K562 (cell line): ENCODE results near the gene NMRK2. TPM values are rescaled to one million over a fixed set of nuclear protein-coding genes. Genes with fewer than 3 reads are reported as not detected.
"Not testable (repeated sequence)": the region's sequence is repeated elsewhere in the genome, so short reads cannot be mapped to it uniquely, and the experiment has no call there.

Experiments
- ATAC-seq: fragments of 200-7000 bp; cut with Tn5 transposase; 3 replicates; pipeline ENCODE4 v1.9.1; 2020; ENCODE audit warnings: moderate library complexity
- BruUV-seq: library from RNA; stranded (reverse); fragments of 400-500 nt; replicated peaks from 2 replicates; lab custom pipeline; 2021; lab: Mats Ljungman, UMichigan
- CTCF ChIA-PET: fragments of 300-600 bp; formaldehyde crosslinking; extraction: SDS; loops from one replicate; lab custom pipeline; 2021; ENCODE audit warnings: low intra/inter-chr PET ratio; lab: Yijun Ruan, JAX
- POLR2A ChIA-PET: fragments of 300-600, 350-650 bp; sonication (Branson Sonifier 250); formaldehyde crosslinking; extraction: SDS; loops from one replicate; lab custom pipeline; 2021; ENCODE audit warnings: antibody characterized with exemption, inconsistent platforms; lab: Yijun Ruan, JAX
- DNase-seq, 4 experiments: peaks; one replicate each; pipeline versions ENCODE4 v3.0.0 to v3.0.0-alpha.2; 2011 to 2018; ENCODE audit warnings: low spot score in 3 of 4, mixed read lengths in 3 of 4; ENCODE audit errors: extremely low read depth in 1 of 4
- FAIRE-seq: peaks from 2 replicates; lab custom pipeline; 2011; peaks lifted over from hg19 to GRCh38; lab: Jason Lieb, UNC
- H2AFZ ChIP-seq: 2 replicates; pipeline ENCODE4 v1.6.0; 2011; ENCODE audit warnings: low read depth, low read length, control low read depth, inconsistent platforms
- H3K27ac ChIP-seq: fragments of 200-600 bp; 3 replicates; pipeline ENCODE4 v1.8.0; 2011; ENCODE audit warnings: low read depth, mild to moderate bottlenecking, control low read depth, inconsistent platforms, low read length, moderate library complexity, mixed read lengths; ENCODE audit errors: extremely low read depth
- H3K27me3 ChIP-seq, 2 experiments: fragments of 300-600 bp in 1 of 2; 2 replicates in 1 of 2; 3 replicates in 1 of 2; pipeline versions ENCODE4 v1.6.0 to v1.8.0; 2011; ENCODE audit warnings: inconsistent platforms in 2 of 2, low read length in 2 of 2, mild to moderate bottlenecking in 1 of 2, mixed read lengths in 1 of 2, moderate library complexity in 1 of 2; ENCODE audit not compliant: control insufficient read depth in 2 of 2, insufficient read depth in 2 of 2
- H3K36me3 ChIP-seq: fragments of 300-600 bp; 3 replicates; pipeline ENCODE4 v1.8.0; 2011; ENCODE audit warnings: mild to moderate bottlenecking, low read length, inconsistent platforms; ENCODE audit not compliant: control insufficient read depth, insufficient read depth
- H3K4me1 ChIP-seq, 2 experiments: fragments of 200-600 bp in 1 of 2; replicated peaks in 1 of 2; 2 replicates in 1 of 2; 3 replicates in 1 of 2; pipeline versions ENCODE4 v1.5.1 to v1.8.0; 2011; ENCODE audit warnings: inconsistent platforms in 2 of 2, low read length in 2 of 2, mild to moderate bottlenecking in 1 of 2, mixed read lengths in 1 of 2, moderate library complexity in 1 of 2; ENCODE audit not compliant: control insufficient read depth in 2 of 2, insufficient read depth in 2 of 2
- H3K4me2 ChIP-seq: 2 replicates; pipeline ENCODE4 v1.6.1; 2011; ENCODE audit warnings: low read length, control low read depth, inconsistent platforms, mixed read lengths; ENCODE audit not compliant: insufficient read depth
- H3K4me3 ChIP-seq: fragments of 200-600 bp; sonication (generic), shearing (Covaris generic); 2 replicates; pipeline ENCODE4 v1.5.1; 2016; ENCODE audit warnings: control low read depth, inconsistent platforms
- H3K79me2 ChIP-seq: fragments of 200-600 bp; 3 replicates; pipeline ENCODE4 v1.8.0; 2011; ENCODE audit warnings: low read length, inconsistent platforms; ENCODE audit not compliant: control insufficient read depth, insufficient read depth
- H3K9ac ChIP-seq, 2 experiments: 2 replicates each; pipeline versions ENCODE4 v1.6.0 to v1.6.1; 2011; ENCODE audit warnings: low read depth in 2 of 2, low read length in 2 of 2, control low read depth in 1 of 2, inconsistent platforms in 1 of 2, mild to moderate bottlenecking in 1 of 2, mixed read lengths in 1 of 2; ENCODE audit not compliant: insufficient read depth in 1 of 2
- H3K9me1 ChIP-seq: one replicate; pipeline ENCODE4 v1.6.0; 2011; ENCODE audit warnings: inconsistent platforms, mild to moderate bottlenecking, low read length, moderate library complexity; ENCODE audit not compliant: control insufficient read depth, insufficient read depth
- H3K9me3 ChIP-seq: replicated peaks from 2 replicates; pipeline ENCODE4 v1.5.1; 2011; ENCODE audit warnings: low read depth, low read length, inconsistent platforms; ENCODE audit not compliant: control insufficient read depth, insufficient read depth
- H4K20me1 ChIP-seq: replicated peaks from 2 replicates; pipeline ENCODE4 v1.6.1; 2011; ENCODE audit warnings: low read length, inconsistent platforms, mixed read lengths; ENCODE audit not compliant: control insufficient read depth, insufficient read depth
- ADNP ChIP-seq: fragments of 200-800 bp; sonication (Bioruptor generic); IDR thresholded peaks from 2 replicates; pipeline ENCODE4 v1.6.1; 2016; ENCODE audit warnings: missing genetic modification characterization, missing compliant biosample characterization
- ETV5 ChIP-seq: sonication (generic); formaldehyde crosslinking; IDR thresholded peaks from 2 replicates; pipeline ENCODE4 v1.4.0; 2020; ENCODE audit warnings: low read depth, mild to moderate bottlenecking, missing genetic modification reagents
- HDAC1 ChIP-seq, 2 experiments: fragments of 450-650 bp; IDR thresholded peaks; 2 replicates each; pipeline ENCODE4 v1.6.1; 2016 to 2017; ENCODE audit warnings: inconsistent platforms in 1 of 2, mild to moderate bottlenecking in 1 of 2, moderate library complexity in 1 of 2
- HDAC2 ChIP-seq: fragments of 450-650 bp; IDR thresholded peaks from 2 replicates; pipeline ENCODE4 v1.6.1; 2016; ENCODE audit warnings: mild to moderate bottlenecking
- KDM1A ChIP-seq, 2 experiments: fragments of 450-650 bp; IDR thresholded peaks; 2 replicates each; pipeline ENCODE4 v1.6.1; 2016; ENCODE audit warnings: mild to moderate bottlenecking in 2 of 2
- MIER1 ChIP-seq: fragments of 450-650 bp; IDR thresholded peaks from 2 replicates; pipeline ENCODE4 v1.6.1; 2016; ENCODE audit warnings: antibody characterized with exemption, mild to moderate bottlenecking, low read depth
- RCOR1 ChIP-seq, 2 experiments: IDR thresholded peaks; 2 replicates each; pipeline ENCODE4 v1.6.1; 2012; ENCODE audit warnings: low read depth in 2 of 2, low read length in 2 of 2, borderline replicate concordance in 1 of 2, improper control_type of control experiment in 1 of 2
- SMARCA5 ChIP-seq: fragments of 450-650 bp; IDR thresholded peaks from 2 replicates; pipeline ENCODE4 v1.6.1; 2016
- TRIM28 ChIP-seq: fragments of 450-650 bp; IDR thresholded peaks from 2 replicates; pipeline ENCODE4 v1.6.1; 2017
- ZFP91 ChIP-seq: sonication (generic); formaldehyde crosslinking; IDR thresholded peaks from 2 replicates; pipeline ENCODE4 v1.8.0; 2022; ENCODE audit warnings: mild to moderate bottlenecking, missing genetic modification reagents
- ZFX ChIP-seq: sonication (generic); formaldehyde crosslinking; IDR thresholded peaks from 2 replicates; pipeline ENCODE4 v1.8.0; 2022; ENCODE audit warnings: mild to moderate bottlenecking, missing genetic modification reagents, moderate library complexity
- ZNF121 ChIP-seq: sonication (generic); formaldehyde crosslinking; conservative IDR thresholded peaks from 2 replicates; pipeline ENCODE4 v1.8.0; 2022; ENCODE audit warnings: missing genetic modification reagents
- ZNF766 ChIP-seq: fragments of 200-800 bp; sonication (Bioruptor generic); conservative IDR thresholded peaks from 2 replicates; pipeline ENCODE4 v1.6.1; 2016; ENCODE audit warnings: missing genetic modification characterization, missing compliant biosample characterization
- WGBS: fragments of 100-300 bp; shearing (Covaris generic); methylation state at CpG from one replicate; pipeline ENCODE4 v1.1.6; 2016; ENCODE audit warnings: low coverage, mixed read lengths; ENCODE audit not compliant: insufficient coverage; ENCODE audit errors: missing lambda C conversion rate; 5-methylcytosine and 5-hydroxymethylcytosine counted together
- in situ Hi-C: fragments of 300-500 bp; cut with MboI; formaldehyde crosslinking; loops from 4 replicates; pipeline ENCODE4 v1.15.0; 2018; ENCODE audit warnings: inconsistent platforms, mixed read lengths
- intact Hi-C: fragments of 100-400 bp; cut with micrococcal nuclease; formaldehyde crosslinking; loops from 2 replicates; pipeline ENCODE4 v1.14.2; 2022
- polyA plus RNA-seq, 8 experiments: library from polyadenylated mRNA; depleted of rRNA in 4 of 8; stranded (reverse) in 5 of 8; unstranded in 3 of 8; fragments of >200 nt; fragmentation: Nextera tagmentation in 2 of 8; fragmentation: Illumina TruSeq in 1 of 8; extraction: Ambion mirVana in 2 of 8; extraction: Trizol in 1 of 8; gene quantifications; 2 replicates each; pipeline versions ENCODE4 v1.2.1 to v1.2.3, GENCODE V29; 2011 to 2014; ENCODE audit warnings: inconsistent platforms in 1 of 8, missing spikeins in 1 of 8
- total RNA-seq, 7 experiments: library from RNA; depleted of rRNA in 6 of 7; stranded (reverse); fragments of >200 nt in 6 of 7; fragmentation: Illumina TruSeq in 2 of 7; extraction: Trizol in 2 of 7; gene quantifications; 2 replicates each; pipeline versions ENCODE4 v1.2.1 to v1.2.3, GENCODE V29; 2011 to 2021; ENCODE audit warnings: low replicate concordance in 1 of 7
- TF ChIP-seq, protein P1 (sequence below): fragments of 450-650 bp; formaldehyde crosslinking; IDR thresholded peaks from 2 replicates; pipeline ENCODE4 v1.4.0; 2022; ENCODE audit warnings: missing genetic modification characterization
- TF ChIP-seq, protein P2 (sequence below): IDR thresholded peaks from 2 replicates; pipeline ENCODE4 v1.6.1; 2016; ENCODE audit warnings: missing genetic modification characterization, missing compliant biosample characterization

The NMRK2 gene
- total and polyA plus RNA-seq, 9 of the 15 experiments (the other 6 are each of a cell fraction or from before 2014, with no cell fraction given): not detected

DNA sequence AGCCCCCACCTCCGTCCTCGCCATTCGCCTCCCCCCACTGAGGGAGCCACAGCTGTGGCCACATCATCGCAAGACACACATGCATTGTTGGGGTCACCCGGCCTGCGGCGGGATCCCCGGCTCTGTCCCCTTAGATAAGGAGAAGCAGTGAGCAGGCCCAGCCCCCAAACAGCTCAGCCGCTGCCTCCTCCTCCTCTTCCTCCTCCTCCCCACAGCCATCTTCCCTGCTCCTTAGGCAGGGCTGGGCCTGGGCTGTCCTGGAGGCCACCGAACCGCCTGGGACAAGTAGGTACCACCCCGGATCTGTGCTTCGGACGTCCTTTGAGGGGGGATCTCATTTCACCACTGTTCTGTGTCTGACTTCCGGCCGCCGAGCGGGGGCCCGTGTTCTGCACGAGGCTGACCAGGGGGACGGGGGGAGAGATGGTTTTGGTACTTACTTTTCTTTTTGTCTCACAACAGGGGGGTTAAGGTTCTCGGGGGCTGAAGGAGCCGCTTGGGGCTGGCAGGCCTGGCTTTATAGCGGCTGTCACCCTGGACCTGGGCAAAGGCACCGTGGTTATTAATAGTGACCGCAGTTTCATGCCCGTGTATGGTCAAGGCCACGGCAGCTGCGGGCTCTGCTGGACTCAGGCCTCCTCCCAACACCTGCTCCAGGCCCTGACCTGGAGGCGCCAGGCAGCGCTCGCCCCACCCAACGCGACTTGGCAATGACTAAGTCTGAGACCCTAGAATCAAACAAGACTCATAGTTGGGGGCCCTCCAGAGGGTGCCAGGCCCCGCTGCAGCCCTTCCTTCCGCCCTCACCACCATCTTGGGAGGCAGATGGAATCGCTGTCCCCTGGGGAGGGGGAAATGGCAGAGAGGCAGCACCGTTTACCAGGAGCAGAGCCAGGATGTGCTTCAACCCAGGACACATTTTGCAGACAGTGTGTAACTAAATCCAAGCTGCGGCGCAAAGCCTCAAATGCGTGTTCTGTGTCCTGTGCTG, 18.3 kb downstream of the NMRK2 start (continued):
- no peak for TF ChIP-seq ZFP91 (CRISPR knock-in tag)
- TF ChIP-seq, all 486 proteins: peak for 99

DNA sequence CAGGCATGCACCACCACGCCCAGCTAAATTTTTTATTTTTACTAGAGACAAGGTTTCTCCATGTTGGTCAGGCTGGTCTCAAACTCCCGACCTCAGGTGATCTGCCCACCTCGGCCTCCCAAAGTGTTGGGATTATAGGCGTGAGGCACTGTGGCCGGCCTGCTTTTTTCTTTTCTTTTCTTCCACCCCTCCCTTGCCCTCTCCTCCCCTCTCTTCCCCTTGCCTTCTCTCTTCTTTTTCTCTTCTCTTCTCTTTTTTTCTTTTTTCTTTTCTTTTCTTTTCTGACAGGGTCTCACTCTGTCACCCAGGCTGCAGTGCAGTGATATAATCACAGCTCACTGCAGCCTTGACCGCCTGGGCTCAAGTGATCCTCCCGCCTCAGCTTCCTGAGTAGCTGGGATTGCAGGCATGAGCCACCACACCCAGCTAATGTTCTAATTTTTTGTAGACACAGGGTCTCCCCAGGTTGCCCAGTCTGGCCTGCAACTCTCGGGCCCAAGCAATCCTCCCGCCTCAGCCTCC, 19.9 kb downstream of the NMRK2 start:
- POLR2A ChIA-PET: interaction anchor here (1.8 kb wide), 1 partner anchor 23 kb away, joined by 6 read pairs; no protein-coding TSS in a partner anchor
- BruUV-seq, H3K79me2 ChIP-seq, DNase-seq, H3K9me1 ChIP-seq, ATAC-seq, H4K20me1 ChIP-seq, FAIRE-seq, H2AFZ ChIP-seq, intact Hi-C loops, H3K9me3 ChIP-seq, H3K9ac ChIP-seq, in situ Hi-C loops, CTCF ChIA-PET, H3K4me3 ChIP-seq, H3K36me3 ChIP-seq, H3K27me3 ChIP-seq: not testable (repeated sequence)
- TF ChIP-seq ADNP (tag) (0 out of 2 replicates have a peak, but pooled peaks have one; percentile 1), ETV5 (CRISPR knock-in tag) (peak; percentile 12; the same call in 1 of the 2 replicates), ZFX (CRISPR knock-in tag) (0 out of 2 replicates have a peak, but pooled peaks have one; percentile 37), KDM1A (IDR thresholded peaks at IDR 0.05) (peak; percentile 95), MIER1 (peak; percentile 33; the same call in 1 of the 2 replicates), HDAC2 (peak; percentile 79), ZNF766 (CRISPR knock-in tag) (0 out of 2 replicates have a peak, but pooled peaks have one; percentile 11), HDAC1 (IDR thresholded peaks at IDR 0.05) (peak in 1 of 2 experiments; percentile 84; a peak in 2 of 4 replicates), ZNF121 (CRISPR knock-in tag) (peak; percentile 83), RCOR1 (IDR thresholded peaks at IDR 0.05; ENCODE audit: borderline replicate concordance in 1 of 2, low read depth in 2 of 2, low read length in 2 of 2) (peak in 1 of 2 experiments; percentile 72; a peak in 2 of 4 replicates), TRIM28 (0 out of 2 replicates have a peak, but pooled peaks have one; percentile 28), SMARCA5 (peak; percentile 65; the same call in 1 of the 2 replicates)
- TF ChIP-seq, protein P1, sequence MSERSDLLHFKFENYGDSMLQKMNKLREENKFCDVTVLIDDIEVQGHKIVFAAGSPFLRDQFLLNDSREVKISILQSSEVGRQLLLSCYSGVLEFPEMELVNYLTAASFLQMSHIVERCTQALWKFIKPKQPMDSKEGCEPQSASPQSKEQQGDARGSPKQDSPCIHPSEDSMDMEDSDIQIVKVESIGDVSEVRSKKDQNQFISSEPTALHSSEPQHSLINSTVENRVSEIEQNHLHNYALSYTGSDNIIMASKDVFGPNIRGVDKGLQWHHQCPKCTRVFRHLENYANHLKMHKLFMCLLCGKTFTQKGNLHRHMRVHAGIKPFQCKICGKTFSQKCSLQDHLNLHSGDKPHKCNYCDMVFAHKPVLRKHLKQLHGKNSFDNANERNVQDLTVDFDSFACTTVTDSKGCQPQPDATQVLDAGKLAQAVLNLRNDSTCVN (CRISPR knock-in tag): peak; percentile 76; the same call in 1 of the 2 replicates
- TF ChIP-seq, protein P2, sequence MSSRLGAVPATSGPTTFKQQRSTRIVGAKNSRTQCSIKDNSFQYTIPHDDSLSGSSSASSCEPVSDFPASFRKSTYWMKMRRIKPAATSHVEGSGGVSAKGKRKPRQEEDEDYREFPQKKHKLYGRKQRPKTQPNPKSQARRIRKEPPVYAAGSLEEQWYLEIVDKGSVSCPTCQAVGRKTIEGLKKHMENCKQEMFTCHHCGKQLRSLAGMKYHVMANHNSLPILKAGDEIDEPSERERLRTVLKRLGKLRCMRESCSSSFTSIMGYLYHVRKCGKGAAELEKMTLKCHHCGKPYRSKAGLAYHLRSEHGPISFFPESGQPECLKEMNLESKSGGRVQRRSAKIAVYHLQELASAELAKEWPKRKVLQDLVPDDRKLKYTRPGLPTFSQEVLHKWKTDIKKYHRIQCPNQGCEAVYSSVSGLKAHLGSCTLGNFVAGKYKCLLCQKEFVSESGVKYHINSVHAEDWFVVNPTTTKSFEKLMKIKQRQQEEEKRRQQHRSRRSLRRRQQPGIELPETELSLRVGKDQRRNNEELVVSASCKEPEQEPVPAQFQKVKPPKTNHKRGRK: peak; percentile 86
- 24% methylated on average over 9 of the region's 9 CpGs for WGBS
- H3K4me1 ChIP-seq: peaks cover 33 to 65% of the 10 kb centered on the region in 2 experiments
- H3K4me2 ChIP-seq: peak overlapping the region; percentile 52
- peak overlapping the region; percentile 45; the same call in 1 of the 3 replicates for H3K27ac ChIP-seq
